Kidney (tissue), 14 donors: ENCODE results near the gene XPOT. TPM values are rescaled to one million over a fixed set of nuclear protein-coding genes. Genes with fewer than 3 reads are reported as not detected.

ENCODE experiments used
- DNase-seq, 5 donors: peaks; one replicate each; pipeline ENCODE4 v3.0.0-alpha.2; 2013 to 2020
- FAIRE-seq: peaks from 2 replicates; lab custom pipeline; 2012; peaks lifted over from hg19 to GRCh38; lab: Jason Lieb, UNC
- H3K27ac ChIP-seq, 2 donors: one replicate each; pipeline ENCODE4 v1.7.0; 2013; ENCODE audit warnings: low read depth in 2 of 2, low read length in 2 of 2, inconsistent platforms in 1 of 2
- H3K27me3 ChIP-seq: one replicate; pipeline ENCODE4 v1.7.1; 2013; ENCODE audit warnings: low read length, inconsistent platforms; ENCODE audit not compliant: control insufficient read depth, insufficient read depth
- H3K36me3 ChIP-seq, 3 donors: one replicate each; pipeline versions ENCODE4 v1.7.0 to v1.7.1; 2013; ENCODE audit warnings: low read length in 3 of 3, control low read depth in 1 of 3, inconsistent platforms in 1 of 3; ENCODE audit not compliant: insufficient read depth in 3 of 3, control insufficient read depth in 2 of 3
- H3K4me1 ChIP-seq, 3 donors: one replicate each; pipeline versions ENCODE4 v1.7.0 to v1.7.1; 2013; ENCODE audit warnings: low read length in 3 of 3, inconsistent platforms in 1 of 3, low read depth in 1 of 3; ENCODE audit not compliant: control insufficient read depth in 2 of 3, insufficient read depth in 2 of 3
- H3K4me3 ChIP-seq, 3 donors: one replicate each; pipeline versions ENCODE4 v1.7.0 to v1.8.1; 2013; ENCODE audit warnings: low read length in 3 of 3, control low read depth in 1 of 3, inconsistent platforms in 1 of 3
- H3K9ac ChIP-seq, 3 donors: one replicate each; pipeline versions ENCODE4 v1.7.0 to v1.7.1; 2013; ENCODE audit warnings: low read length in 3 of 3, control low read depth in 1 of 3, inconsistent platforms in 1 of 3
- H3K9me3 ChIP-seq, 3 donors: one replicate each; pipeline versions ENCODE4 v1.7.0 to v1.7.1; 2013; ENCODE audit warnings: low read length in 3 of 3, control low read depth in 1 of 3, inconsistent platforms in 1 of 3; ENCODE audit not compliant: control insufficient read depth in 2 of 3, insufficient read depth in 1 of 3
- intact Hi-C: fragments of 100-400 bp; cut with DNase I; formaldehyde crosslinking; loops from one replicate; pipeline ENCODE4 v1.11.1; 2022
- polyA plus RNA-seq: library from polyadenylated mRNA; stranded (reverse); fragments of 350-450 nt; fragmentation: Illumina TruSeq; extraction: RNeasy Lipid Tissue Mini Kit (QIAGEN cat#74804); gene quantifications from one replicate; pipeline ENCODE4 v1.2.3, GENCODE V29; 2014; ENCODE audit warnings: low read depth, low replicate concordance; ENCODE audit not compliant: insufficient read depth
- total RNA-seq: library from RNA; stranded (reverse); fragmentation: NEBNext Ultra II Directional; extraction: Animal tissue kit (Norgen Biotek cat#: 25700); gene quantifications from one replicate; pipeline ENCODE4 v1.2.1, GENCODE V29; 2021
- TF ChIP-seq, protein P1 (sequence below): IDR thresholded peaks from 3 replicates; pipeline ENCODE4 v1.5.1; 2012; ENCODE audit warnings: mild to moderate bottlenecking, moderate library complexity, borderline replicate concordance; ENCODE audit not compliant: insufficient read depth; ENCODE audit errors: extremely low read depth
- donor health status: control.
- donor health status: control.
- donor health status: control.
- donor health status: control.
- donor health status: control.
- donor health status: DM: yes; HTN: yes; CAD: no.
- donor health status: Normal renal cell carcinoma (clear cell type).

The XPOT gene
- total and polyA plus RNA-seq, 2 donors from 2014 or later = 12.0 to 55.0 TPM

DNA sequence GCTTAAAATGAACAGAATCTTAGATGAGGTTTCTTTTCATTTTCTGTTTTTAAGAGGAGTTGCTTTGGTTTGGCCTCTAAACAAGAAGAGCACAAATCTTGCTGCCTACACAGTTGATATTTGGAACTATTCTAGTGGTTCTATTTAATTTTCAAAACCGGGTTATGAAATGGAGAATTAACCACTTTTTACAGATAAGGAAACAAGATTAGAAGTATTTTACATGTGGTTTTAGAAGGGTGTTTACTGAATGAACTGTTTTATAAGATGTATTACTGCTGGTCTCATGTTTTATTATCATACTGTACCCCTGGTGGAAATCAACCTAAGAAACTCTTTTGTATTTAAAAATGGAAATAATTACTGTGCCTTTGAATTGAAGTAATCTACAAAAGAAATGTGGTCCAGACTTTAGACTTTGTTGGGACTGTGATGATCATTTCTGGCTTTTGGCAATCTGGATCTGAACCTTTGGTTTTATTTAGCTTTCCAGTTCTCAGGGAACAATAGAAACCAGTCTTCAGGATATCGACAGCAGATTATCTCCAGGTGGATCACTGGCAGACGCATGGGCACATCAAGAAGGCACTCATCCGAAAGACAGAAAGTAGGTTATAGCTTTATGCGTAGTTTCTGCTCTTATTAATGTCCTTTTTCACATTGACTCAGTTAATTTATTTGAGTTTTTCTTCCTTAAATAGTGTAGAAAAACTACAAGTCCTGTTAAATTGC, 91.0 kb downstream of the XPOT start:
- H3K36me3 ChIP-seq = peaks cover 2 to 32% (median 11%) of the 10 kb centered on the region in 3 donors
- TF ChIP-seq, protein P1, sequence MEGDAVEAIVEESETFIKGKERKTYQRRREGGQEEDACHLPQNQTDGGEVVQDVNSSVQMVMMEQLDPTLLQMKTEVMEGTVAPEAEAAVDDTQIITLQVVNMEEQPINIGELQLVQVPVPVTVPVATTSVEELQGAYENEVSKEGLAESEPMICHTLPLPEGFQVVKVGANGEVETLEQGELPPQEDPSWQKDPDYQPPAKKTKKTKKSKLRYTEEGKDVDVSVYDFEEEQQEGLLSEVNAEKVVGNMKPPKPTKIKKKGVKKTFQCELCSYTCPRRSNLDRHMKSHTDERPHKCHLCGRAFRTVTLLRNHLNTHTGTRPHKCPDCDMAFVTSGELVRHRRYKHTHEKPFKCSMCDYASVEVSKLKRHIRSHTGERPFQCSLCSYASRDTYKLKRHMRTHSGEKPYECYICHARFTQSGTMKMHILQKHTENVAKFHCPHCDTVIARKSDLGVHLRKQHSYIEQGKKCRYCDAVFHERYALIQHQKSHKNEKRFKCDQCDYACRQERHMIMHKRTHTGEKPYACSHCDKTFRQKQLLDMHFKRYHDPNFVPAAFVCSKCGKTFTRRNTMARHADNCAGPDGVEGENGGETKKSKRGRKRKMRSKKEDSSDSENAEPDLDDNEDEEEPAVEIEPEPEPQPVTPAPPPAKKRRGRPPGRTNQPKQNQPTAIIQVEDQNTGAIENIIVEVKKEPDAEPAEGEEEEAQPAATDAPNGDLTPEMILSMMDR = no peak
- H3K4me1 ChIP-seq = no peaks in the 10 kb centered on the region
- intact Hi-C loops = no loop called here
- FAIRE-seq (no peak), DNase-seq (no peak)
- no peaks in the 10 kb centered on the region for H3K9me3 ChIP-seq
- H3K9ac ChIP-seq = no peak overlapping the region
- H3K27ac ChIP-seq = no peak overlapping the region
- H3K27me3 ChIP-seq = no peaks in the 10 kb centered on the region
- no peak overlapping the region for H3K4me3 ChIP-seq

- FAIRE-seq = no peak
- no peaks in the 10 kb centered on the region for H3K9me3 ChIP-seq
- H3K9ac ChIP-seq = no peak overlapping the region
- DNase-seq = no peak
- H3K36me3 ChIP-seq = peaks cover 2 to 23% (median 11%) of the 10 kb centered on the region in 3 donors
- no peak overlapping the region for H3K27ac ChIP-seq
- intact Hi-C loops = no loop called here
- no peaks in the 10 kb centered on the region for H3K4me1 ChIP-seq
- H3K27me3 ChIP-seq = no peaks in the 10 kb centered on the region
- TF ChIP-seq, protein P1 = no peak
- no peak overlapping the region for H3K4me3 ChIP-seq
These were observed 92.7 kb downstream of the XPOT start for GRCh38 chr12:64496839-64497400.

GRCh38 chr12:64497484-64497883, 93.3 kb downstream of the XPOT start:
- FAIRE-seq = no peak
- Histone ChIP-seq H3K9me3 (no peaks in the 10 kb centered on the region), H3K27ac (no peak overlapping the region), H3K27me3 (no peaks in the 10 kb centered on the region), H3K36me3 (peaks cover 2 to 23% (median 11%) of the 10 kb centered on the region in 3 donors), H3K4me1 (no peaks in the 10 kb centered on the region), H3K9ac (no peak overlapping the region), H3K4me3 (no peak overlapping the region)
- DNase-seq = no peak
- TF ChIP-seq, protein P1 = no peak
- intact Hi-C loops = no loop called here
